GM10266 (cell line): ENCODE data around the gene RASSF7.

Experiments used
- DNase-seq: peaks from one replicate; pipeline ENCODE4 v3.0.0; 2012; ENCODE audit errors: extremely low spot score
- CTCF ChIP-seq: IDR thresholded peaks from 2 replicates; pipeline ENCODE4 v1.5.1; 2012; ENCODE audit warnings: mild to moderate bottlenecking, low read depth; ENCODE audit not compliant: control insufficient read depth, insufficient read depth; ENCODE audit errors: missing control alignments

RASSF7 gene

GRCh38 chr11:529728-530411, 30.9 kb upstream of the RASSF7 start:
- DNase-seq = no peak

DNA sequence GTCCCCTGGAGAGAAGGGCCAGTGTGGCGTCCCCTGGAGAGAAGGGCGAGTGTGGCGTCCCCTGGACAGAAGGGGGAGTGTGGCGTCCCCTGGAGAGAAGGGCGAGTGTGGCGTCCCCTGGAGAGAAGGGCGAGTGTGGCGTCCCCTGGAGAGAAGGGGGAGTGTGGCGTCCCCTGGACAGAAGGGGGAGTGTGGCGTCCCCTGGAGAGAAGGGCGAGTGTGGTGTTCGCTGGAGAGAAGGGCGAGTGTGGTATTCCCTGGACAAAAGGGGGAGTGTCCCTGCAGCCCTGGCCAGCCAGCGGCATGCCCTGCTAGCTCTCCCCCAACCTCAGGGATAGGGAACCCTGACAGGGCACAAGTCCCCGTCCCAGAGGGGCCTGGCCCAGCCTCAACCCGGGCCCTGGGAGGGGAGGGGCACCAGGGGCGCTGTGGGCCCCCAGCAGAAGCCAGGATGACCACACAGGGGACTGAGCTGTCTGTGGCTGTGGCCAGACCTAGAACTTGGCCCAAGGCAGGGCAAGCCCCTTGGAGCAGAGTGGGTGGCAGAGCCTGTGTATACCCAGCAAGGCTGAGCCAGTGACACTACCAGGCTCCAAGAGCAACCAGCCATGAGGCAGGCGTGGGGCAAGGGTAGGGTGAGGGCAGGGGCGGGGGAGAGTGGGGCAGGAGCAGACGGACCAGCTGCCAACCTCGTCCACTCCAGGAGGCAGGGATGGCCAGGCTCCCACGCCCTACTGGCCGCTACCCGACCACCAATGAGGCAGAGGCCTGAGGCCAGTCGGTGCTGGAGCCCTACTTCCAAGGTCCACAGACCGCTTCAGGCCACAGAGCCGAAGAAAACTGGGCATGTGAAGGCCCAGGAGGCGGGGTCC, 29.6 kb upstream of the RASSF7 start:
- DNase-seq = no peak
- no peak for TF ChIP-seq CTCF

More at GRCh38 chr11:529728-530411, 30.9 kb upstream of the RASSF7 start:
- no peak for TF ChIP-seq CTCF

DNA sequence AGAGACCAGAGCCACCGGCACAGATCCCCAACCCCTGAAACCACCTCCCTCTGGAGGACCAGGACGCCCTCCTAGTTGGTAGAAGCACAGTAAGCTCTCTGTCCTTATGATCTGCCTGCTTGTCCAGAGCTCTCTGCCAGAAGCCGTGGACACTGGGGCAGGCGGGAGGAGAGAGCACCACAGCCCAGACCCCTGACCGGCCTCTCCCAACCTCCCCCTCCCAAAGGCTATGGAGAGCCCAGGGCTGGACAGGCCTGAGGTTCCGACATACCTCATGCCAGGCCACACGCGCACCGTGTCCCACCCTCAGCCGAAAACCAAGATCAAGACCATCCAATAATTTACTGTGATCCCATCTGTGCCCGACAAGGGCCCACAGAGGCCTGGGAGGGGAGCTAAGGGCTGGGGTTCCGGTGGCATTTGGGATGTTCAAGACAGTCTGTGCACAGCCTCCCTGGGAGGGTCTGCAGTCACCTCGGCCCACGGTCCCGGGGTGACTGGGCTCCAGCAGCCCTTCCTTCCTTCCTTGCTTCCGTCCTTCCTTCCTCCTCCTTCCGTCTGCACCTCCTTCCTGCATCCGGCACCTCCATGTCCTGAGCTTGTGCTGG, 28.7 kb upstream of the RASSF7 start:
- TF ChIP-seq CTCF = no peak
- DNase-seq = no peak

GRCh38 chr11:532527-532985, 28.2 kb upstream of the RASSF7 start:
- TF ChIP-seq CTCF = no peak
- no peak for DNase-seq

DNA sequence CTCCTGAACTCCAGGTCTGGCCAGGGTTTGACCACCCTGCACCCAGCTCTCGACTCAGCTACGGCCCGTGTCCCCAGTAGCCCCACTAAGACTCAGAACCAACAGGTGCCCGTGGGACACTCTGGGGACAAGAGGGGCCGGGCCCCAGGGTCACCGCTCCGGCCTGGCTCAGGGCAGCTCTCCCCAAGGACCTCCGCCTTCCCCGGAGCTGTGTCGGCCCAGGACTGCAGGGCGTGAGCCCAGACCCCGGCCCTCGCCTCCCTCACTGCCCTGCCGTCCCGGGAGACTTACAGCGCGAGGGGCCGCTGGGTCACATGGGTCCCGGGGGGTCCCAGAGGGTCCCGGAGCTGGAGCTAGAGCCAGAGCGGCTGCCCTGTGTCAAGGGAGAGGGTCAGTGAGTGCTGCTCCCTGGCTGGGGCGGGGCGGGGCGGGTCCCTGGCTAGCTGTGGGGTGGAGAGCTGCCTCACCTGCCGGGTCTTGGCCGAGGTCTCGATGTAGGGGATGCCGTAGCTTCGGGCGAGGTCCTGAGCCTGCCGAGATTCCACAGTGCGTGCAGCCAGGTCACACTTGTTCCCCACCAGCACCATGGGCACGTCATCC, 27.7 kb upstream of the RASSF7 start:
- no peak for TF ChIP-seq CTCF
- DNase-seq = no peak

DNA sequence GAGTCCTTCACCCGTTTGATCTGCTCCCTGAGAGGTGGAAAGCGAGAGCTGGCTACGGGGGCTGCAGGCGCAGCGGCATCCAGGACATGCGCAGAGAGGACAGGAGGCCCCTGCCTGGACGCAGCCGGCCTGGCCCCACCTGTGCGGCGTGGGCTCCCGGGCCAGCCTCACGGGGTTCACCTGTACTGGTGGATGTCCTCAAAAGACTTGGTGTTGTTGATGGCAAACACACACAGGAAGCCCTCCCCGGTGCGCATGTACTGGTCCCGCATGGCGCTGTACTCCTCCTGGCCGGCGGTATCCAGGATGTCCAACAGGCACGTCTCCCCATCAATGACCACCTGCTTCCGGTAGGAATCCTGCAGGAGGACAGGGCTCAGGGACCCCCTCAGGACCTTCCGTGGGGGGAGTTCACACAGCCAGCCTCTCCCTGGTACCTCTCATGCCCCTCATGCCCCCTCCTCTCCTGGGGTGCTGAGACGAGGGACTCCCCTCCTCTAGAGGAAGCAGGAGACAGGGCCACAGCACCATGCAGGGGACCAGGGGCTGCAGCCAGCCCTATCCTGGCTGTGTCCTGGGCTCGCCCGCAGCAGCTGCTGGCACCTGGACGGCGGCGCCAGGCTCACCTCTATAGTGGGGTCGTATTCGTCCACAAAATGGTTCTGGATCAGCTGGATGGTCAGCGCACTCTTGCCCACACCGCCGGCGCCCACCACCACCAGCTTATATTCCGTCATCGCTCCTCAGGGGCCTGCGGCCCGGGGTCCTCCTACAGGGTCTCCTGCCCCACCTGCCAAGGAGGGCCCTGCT, 27.0 kb upstream of the RASSF7 start:
- DNase-seq = no peak
- no peak for TF ChIP-seq CTCF
